ENCODE data around the gene OGFR.

The OGFR gene

DNA sequence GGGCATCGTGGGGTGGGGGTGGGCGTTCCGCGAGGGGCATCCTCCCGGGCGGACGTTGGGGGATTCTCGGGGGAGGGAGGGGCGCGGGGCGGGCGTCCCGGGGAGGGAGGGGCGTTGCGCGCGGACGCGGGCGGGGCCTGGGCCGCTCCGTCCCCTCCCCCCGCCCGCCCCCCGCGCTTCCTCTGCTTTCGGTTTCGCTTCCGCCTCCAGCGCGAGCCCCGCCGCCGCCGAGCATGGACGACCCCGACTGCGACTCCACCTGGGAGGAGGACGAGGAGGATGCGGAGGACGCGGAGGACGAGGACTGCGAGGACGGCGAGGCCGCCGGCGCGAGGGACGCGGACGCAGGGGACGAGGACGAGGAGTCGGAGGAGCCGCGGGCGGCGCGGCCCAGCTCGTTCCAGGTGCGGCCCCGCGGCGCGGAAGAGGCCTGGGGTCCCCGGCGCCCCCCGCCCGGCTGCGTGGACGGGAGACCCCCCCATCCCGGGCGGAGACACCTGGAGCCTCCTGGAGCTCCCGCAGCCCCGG, at the start of gene OGFR:
Gene OGFR, plus strand, starts transcription at position 209 of the 528 bp plus-strand sequence. Its CDS starts 25 bp downstream, at position 234.
- peak within 1 kb of the TSS; percentile 86 to 94 for H3K27ac ChIP-seq
- H3K4me3 ChIP-seq: peak within 1 kb of the TSS; percentile 95
- DNase-seq (ENCODE audit: low spot score): no peak
- TF ChIP-seq, protein P1, sequence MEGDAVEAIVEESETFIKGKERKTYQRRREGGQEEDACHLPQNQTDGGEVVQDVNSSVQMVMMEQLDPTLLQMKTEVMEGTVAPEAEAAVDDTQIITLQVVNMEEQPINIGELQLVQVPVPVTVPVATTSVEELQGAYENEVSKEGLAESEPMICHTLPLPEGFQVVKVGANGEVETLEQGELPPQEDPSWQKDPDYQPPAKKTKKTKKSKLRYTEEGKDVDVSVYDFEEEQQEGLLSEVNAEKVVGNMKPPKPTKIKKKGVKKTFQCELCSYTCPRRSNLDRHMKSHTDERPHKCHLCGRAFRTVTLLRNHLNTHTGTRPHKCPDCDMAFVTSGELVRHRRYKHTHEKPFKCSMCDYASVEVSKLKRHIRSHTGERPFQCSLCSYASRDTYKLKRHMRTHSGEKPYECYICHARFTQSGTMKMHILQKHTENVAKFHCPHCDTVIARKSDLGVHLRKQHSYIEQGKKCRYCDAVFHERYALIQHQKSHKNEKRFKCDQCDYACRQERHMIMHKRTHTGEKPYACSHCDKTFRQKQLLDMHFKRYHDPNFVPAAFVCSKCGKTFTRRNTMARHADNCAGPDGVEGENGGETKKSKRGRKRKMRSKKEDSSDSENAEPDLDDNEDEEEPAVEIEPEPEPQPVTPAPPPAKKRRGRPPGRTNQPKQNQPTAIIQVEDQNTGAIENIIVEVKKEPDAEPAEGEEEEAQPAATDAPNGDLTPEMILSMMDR (IDR thresholded peaks at IDR 0.05): no peak

DNA sequence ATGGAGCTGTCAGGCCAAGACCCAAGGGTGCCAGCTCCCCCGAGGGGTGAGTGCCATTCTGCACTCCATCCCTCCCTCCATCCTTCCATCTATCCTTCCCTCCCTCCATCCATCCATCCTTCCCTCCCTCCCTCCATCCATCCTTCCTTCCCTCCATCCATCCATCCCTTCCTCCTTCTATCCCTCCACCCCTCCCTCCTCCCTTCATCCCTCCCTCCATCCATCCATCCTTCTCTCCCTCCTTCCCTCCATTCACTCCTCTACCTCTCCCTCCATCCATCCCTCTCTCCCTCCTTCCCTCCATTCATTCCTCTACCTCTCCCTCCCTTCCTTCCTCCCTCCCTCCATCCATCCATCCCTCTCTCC, 49.7 kb upstream of the OGFR start:
- no peak for DNase-seq (ENCODE audit: low spot score)
- TF ChIP-seq, protein P1 (IDR thresholded peaks at IDR 0.05): no peak
- H3K27ac ChIP-seq: no peak overlapping the region
- H3K4me3 ChIP-seq: no peak overlapping the region

DNA sequence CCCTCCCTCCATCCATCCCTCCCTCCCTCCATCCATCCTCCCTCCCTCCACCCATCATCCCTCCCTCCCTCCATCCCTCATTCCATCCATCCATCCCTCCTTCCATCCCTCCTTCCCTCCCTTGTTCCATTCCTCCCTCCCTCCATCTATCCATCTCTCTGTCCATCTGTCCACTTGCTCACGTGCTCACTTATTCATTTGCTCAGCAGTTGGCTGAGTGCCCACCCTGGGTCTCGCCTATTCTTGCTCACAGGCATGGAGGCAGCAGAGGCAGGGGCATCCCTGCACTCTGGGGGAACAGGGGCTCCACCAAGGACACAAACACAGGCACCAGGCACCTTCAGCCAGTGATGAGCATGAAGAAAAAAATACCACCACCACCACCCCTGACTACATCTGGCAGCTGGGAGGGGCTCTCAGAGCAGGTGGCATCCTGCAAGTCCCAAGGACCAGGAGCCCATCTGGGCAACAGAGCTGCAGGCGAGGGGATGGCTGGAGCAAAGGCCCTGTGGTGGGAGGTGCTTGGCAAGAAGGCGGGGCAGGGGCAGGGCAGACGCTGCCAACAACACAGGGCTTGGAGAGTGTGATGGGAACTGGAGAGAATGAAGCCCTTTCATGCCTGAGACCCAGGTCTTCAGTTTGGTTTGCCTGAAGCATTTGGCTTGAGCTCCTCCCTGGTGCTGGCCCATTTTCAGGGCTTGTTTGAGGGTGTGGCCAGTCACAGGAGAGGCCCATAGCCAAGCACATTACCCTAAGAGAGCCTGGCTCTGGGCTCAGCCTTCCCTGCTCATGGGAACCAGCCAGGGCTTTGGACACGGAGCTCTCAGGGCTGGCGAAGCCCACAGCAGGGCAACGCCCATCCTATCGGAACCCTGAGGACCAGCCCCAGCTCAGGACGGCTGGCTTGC, 48.6 kb upstream of the OGFR start:
- H3K27ac ChIP-seq: no peak overlapping the region
- DNase-seq (ENCODE audit: low spot score): no peak
- H3K4me3 ChIP-seq: no peak overlapping the region
- TF ChIP-seq, protein P1 (IDR thresholded peaks at IDR 0.05): no peak

DNA sequence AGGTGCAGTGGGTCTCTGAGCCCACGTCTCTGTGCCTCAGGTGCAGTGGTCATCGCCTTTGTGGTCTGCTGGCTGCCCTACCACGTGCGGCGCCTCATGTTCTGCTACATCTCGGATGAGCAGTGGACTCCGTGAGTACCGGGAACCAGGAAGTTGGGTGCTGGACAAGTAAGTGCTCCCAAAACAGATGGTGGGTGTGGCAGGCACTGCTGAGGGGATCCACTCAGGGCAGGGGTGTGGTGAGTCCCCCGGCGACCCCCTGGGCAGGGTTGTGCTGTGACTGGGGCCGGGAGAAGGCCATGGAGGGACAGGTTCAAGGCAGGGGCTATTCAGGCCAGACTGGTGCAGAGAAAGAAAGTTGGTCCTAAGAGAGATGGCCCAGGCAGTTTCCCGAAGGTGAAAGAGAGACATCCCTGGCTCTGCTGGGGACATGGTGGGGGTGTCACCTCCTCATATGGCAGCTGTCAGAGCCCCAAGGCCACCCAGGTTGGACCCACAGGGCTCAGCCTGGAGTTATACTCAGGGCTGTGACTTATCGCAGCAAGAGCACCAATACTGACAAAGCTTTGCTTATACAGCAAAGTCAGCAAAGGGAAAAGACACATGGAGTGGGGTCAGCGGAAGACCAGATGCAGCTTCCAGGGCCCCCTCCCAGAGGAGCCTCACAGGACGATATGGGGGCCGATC, 46.3 kb upstream of the OGFR start:
- H3K27ac ChIP-seq: no peak overlapping the region
- TF ChIP-seq, protein P1 (IDR thresholded peaks at IDR 0.05): no peak
- no peak overlapping the region for H3K4me3 ChIP-seq
- DNase-seq (ENCODE audit: low spot score): no peak

DNA sequence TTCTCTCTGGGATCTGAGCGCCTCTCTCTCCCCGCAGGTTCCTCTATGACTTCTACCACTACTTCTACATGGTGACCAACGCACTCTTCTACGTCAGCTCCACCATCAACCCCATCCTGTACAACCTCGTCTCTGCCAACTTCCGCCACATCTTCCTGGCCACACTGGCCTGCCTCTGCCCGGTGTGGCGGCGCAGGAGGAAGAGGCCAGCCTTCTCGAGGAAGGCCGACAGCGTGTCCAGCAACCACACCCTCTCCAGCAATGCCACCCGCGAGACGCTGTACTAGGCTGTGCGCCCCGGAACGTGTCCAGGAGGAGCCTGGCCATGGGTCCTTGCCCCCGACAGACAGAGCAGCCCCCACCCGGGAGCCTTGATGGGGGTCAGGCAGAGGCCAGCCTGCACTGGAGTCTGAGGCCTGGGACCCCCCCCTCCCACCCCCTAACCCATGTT, 44.6 kb upstream of the OGFR start:
- TF ChIP-seq, protein P1 (IDR thresholded peaks at IDR 0.05): no peak
- H3K27ac ChIP-seq: no peak overlapping the region
- DNase-seq (ENCODE audit: low spot score): no peak

DNA sequence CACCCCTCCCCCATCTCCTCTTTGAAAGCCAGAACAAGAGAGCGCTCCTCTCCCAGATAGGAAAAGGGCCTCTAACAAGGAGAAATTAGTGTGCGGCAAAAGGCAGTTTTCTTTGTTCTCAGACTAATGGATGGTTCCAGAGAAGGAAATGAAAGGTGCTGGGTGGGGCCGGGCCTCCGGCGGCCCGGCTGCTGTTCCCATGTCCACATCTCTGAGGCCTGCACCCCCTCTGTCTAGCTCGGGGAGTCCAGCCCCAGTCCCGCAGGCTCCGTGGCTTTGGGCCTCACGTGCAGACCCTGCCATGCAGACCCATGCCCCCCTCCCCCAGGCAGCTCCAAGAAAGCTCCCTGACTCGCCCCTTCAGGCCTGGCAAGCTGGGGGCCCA, 44.2 kb upstream of the OGFR start:
- TF ChIP-seq, protein P1 (IDR thresholded peaks at IDR 0.05): no peak
- no peak for DNase-seq (ENCODE audit: low spot score)
- H3K4me3 ChIP-seq: no peak overlapping the region
- H3K27ac ChIP-seq: no peak overlapping the region

More for the DNA sequence above, 44.6 kb upstream of the OGFR start:
- H3K4me3 ChIP-seq: no peak overlapping the region
